GM15510 (cell line): ENCODE measurements around the gene LIMS2.

ENCODE experiments used
- POLR2A ChIP-seq: IDR thresholded peaks from 3 replicates; pipeline ENCODE4 v1.6.1; 2011; ENCODE audit warnings: borderline replicate concordance; ENCODE audit not compliant: insufficient read length; ENCODE audit errors: extremely low read depth

LIMS2 gene

DNA sequence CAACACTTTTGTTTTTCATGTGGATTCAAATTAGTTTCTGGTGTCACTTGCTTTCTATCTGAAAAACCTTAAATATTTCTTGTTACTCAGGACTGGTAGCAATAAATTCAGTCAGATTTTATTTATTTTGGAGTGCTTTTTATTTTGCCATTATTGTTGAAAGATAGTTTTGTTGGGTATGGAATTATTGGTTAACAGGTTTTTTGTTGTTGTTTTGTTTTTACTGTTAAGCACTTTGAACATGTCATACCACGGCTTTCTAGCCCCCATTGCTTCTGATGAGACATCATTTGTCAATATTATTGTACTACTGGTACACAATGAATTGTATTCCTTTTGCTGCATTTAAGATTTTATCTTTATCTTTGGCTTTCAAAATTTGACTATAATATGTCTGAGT is 13.1 kb upstream of the LIMS2 start:
- TF ChIP-seq POLR2A, result no peak

DNA sequence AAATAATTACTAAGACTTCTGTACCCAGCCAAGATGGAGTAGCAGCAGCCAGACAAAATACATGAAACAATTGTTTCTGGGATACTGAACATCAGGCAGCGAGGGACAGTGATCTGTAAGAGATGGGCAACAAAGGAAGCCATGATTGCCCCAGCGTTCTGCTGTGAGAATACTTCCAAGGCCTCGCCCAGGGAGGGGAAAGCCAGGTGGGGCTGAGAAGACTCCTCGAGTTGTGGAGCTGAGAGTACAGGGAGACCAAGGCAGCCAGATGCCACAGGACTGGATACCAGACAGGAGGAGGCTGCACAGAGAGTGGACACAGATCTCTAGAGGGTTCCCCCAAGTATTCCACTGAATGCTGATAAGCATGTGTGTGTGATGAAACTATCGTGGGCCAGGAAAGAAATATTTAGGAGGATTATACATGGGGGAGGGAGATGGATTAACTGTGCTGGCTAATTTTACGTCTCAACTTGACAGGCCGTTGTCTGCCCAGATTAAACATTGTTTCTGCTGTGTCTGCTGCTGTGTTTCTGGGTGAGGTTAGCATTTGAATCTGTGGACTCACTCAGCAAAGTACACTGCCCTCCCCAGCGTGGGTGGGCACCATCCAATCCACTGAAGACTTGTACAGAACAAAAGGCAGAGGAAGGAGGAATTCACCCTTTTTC is 10.2 kb upstream of the LIMS2 start:
- no peak for TF ChIP-seq POLR2A

DNA sequence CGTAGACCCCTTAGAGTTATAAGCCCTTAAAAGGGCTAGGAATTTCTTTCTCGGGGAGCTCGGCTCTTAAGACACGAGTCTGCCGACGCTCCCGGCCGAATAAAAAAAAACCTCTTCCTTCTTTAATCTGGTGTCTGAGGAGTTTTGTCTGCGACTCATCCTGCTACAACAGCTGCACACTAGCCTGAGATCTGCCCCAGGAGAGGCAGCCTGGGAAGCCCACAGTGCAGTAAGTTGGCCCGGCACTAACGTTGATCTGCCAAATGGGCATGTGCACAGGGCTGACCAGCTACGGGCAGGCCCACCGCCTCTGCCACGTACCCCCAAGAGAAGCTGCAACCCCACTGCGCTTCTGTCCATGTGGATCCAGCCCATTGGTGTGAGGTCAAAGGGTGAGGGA is 8.4 kb upstream of the LIMS2 start:
- TF ChIP-seq POLR2A, result no peak

DNA sequence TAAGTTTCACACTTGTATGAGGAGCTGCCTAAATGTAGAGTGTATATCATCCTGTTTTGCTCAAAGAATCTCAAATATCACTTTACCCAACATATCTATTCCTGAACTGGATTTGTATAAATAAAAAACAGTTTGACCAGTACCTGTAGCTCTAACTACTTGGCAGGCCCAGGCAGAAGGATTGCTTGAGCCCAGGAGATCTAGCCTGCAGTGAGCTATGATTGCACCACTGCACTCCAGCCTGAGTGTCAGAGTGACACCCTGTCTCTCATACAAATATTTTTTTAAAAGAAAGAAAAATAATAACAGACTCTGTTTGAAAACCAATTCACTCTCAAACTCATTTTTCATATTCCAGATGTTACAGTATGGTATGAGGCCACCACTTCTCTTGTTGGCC is 7.7 kb upstream of the LIMS2 start:
- TF ChIP-seq POLR2A, result no peak

DNA sequence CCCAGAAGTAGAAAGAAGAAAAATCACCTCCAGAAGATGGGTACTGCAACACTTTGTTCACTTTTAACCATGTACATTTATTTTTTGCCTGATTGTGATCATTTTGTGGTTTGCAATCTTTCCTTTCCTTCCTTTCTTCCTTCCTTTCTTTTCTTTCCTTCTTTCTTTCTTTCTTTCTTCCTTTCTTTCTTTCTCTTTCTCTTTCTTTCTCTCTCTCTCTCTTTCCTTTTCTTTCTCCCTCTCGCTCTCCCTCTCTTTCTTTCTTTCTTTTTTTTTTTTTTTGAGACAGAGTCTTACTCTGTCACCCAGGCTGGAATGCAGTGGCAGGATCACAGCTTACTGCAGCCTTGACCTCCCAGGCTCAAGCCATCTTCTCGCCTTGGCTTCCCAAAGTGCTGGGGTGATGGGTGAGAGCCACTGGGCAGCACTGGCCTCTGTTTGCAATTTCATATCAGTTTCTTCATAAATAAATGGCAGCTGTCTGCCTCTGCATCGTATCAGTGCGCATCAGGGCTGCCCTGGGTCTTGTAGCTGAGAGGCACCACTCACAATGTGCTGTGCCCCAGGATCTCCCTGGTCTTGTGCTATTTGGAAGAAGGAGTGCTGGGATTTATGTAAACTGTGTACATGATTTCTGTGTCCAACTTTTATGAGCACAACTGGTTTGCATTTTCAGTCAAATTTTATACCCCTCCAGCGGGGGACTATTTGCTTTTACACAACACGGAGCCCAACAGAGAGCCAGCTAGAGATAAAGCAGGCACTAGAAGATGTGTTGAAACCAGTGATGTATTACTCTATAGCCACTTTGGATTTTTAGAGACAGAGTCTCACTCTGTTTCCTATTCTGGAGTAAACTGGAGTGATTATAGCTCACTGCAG is 6.9 kb upstream of the LIMS2 start:
- TF ChIP-seq POLR2A, result no peak

DNA sequence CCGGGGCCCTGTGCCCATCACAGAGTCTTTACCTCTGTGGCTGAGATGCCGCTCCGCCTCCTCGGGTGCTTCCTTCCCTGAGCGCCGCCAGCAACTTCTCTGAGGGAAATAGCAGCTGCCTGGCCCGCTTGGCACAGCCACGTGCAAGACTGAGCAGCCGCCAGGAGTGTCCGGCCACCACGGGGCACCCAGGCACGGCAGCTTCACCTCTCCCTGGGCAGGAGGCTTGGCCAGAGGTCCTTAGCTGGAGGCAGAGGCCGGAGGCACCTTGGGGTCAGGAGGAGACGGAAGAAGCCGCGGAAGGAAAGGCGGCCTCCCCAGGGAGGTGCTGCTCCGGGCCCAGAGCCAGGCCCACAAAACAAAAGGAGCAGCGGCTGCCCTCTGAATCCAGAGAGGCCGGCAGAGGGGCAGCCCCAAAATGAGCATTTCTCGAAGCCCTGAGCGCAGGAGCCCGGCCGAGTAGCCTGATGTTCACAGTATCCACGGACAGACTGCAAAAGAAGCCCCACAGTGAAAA is 6.0 kb upstream of the LIMS2 start:
- TF ChIP-seq POLR2A, result no peak

DNA sequence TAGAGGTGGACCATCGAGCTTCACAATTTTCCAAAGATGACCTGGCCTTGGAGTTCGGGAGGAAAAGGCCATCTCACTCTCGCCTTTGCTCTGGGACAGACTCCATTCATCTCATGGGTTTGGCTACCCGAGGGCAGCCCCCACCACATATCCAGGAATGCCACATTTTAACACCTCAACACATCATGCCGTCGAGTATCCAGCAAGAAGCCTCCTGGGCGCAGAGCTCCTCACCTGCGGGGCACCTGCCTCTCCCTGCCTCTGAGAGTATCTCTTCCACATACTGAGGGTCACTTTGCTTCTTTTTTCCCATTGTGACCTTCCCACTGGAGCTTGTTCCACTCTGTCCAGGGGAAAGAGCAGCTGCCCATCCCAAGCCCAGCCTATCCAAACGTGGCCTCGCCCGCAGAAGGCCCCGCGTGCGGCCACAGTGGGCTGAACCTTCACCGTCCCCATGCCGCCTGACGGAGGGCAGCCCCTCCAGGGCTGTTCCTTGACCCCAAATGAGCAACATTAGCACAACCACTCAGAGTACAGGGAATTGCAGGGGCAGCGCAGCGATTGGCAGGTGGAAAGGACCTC is 5.5 kb upstream of the LIMS2 start:
- TF ChIP-seq POLR2A, result no peak

DNA sequence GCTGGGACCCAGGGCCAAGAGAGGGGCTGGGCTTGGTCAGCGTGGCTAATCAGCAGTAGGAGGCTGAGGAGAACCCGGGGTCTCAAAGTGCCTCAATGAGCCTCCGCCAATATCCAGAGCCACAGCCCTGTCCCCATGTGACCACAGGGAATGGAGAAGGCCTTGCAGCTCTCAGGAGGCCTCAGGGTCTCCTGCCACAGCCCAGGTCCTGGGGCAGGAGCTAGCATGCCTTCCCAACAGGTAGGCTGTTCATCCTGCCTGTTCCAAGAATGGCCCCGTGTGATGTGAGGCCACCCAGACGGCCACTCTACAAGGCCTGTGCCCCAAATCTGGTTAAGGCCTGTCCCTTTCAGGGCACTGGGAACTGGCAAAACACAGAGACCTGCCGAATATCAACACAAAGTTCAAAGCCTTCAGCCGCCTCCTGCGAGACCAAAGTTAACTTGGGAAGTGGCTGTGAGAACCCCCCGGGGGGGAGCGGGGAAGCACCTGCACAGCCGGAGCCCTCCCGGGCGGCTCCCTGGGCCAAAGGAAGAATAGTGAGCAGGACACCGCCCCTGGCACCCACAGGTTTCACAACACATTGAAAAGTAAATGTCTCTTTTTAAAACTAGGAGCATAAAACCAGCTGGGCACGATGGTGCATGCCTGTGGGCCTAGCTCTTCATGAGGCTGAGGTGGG is 4.5 kb upstream of the LIMS2 start:
- TF ChIP-seq POLR2A, result no peak

DNA sequence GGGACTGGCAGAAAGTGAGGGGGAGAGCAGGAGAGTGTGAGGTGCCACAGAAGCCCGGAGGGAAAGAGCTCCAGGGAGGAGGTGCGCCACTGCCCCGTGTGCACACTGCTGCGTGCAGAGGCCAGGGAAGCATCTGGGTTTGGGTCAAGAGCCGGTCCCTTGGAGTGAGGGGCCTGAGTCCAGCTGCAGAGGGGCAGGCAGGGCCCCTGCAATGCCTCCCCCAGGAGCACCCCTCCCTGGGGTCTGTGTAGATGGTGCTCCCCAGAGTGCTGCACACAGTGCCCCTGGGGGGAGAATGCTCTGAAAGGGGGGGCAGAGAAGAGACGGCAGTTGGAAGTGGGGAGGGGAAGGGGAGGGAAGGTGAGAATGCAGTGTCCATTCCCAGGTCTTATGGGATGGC is 3.7 kb upstream of the LIMS2 start:
- TF ChIP-seq POLR2A, result no peak

DNA sequence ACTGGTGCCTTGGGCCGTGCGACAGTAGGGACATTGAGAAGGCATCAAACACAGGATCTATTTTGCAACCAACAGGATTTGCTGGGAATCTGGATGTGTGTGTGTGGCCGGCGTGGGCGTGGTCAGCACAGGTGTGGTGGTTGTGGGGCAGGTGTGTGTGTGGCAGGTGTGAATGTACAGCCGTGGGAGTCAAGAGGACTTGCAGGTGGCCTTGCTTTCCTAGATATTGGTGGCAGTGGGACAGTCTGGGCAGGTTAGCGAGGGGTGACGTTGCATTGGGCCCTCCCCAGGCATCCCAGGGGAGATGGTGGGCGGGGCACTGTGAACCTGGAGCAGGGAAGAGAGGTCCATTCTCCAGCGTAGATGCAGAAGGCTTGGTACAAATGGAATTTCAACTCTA is 3.2 kb upstream of the LIMS2 start:
- TF ChIP-seq POLR2A, result no peak

DNA sequence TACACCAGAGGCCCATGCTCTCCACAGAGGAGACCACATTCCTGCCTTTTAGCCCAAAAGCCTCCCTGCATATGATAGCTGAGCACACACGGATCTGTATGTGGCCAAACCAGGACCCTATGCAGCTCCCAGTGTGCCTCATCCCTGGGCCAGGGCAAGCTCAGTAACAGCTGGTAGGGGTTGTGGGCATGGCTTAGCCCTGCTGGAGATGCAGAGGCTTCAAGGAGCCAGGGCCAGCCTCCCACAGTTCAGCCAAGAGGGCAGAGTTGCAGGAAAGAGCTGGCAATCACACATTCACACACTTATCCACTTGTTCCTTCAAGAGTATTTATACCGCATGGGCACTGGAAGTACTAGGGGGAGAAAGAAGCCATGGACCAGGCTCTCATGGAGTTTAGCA is 1.6 kb upstream of the LIMS2 start:
- no peak for TF ChIP-seq POLR2A

DNA sequence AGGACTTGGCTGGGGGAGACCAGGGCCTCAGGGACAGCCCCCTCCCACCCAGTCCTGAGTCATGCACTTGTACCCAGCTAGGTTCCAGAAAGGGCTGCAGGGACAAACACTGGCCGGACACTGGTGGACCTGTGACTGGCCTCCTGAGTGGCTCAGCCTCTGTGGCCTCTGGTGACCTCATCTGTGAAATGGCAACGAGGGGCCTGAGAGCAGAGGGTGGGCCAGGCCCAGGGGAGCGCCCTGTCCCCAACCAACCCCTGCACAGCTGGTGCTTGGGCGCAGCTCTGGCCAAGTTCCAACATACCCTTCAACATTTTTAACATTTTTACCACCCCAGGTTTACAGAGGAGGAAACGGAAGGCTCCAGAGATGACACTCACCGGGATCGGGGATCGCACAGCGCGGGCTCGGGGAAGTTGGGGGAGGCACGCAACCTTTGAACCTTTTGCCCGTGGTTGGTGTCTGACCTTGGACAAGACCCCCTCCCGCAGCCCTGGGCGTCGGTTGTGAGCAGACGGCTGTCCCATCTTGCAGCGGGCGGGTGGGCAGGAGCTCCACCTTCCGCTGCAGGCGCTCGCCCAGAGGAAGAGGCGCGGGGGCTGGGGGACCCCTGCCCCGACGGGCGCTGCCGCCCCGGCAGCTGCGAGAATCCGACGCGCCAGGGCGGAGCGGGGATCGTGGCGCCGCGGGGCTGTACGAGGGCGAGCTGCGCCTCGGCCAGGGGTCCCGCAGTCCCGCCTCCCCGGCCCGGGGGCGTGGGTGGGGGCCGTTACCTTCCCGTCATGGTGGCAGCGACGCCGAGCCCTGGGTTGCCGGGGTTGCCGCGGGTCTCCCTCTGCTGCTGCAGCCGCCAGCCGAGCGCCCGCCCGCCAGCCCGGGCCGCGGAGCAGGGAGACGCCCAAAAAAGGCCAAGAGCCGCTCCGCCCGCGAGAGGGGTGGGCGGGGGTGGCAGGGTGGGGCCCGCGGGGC is 805 bp downstream of the LIMS2 start:
- TF ChIP-seq POLR2A, result no peak

DNA sequence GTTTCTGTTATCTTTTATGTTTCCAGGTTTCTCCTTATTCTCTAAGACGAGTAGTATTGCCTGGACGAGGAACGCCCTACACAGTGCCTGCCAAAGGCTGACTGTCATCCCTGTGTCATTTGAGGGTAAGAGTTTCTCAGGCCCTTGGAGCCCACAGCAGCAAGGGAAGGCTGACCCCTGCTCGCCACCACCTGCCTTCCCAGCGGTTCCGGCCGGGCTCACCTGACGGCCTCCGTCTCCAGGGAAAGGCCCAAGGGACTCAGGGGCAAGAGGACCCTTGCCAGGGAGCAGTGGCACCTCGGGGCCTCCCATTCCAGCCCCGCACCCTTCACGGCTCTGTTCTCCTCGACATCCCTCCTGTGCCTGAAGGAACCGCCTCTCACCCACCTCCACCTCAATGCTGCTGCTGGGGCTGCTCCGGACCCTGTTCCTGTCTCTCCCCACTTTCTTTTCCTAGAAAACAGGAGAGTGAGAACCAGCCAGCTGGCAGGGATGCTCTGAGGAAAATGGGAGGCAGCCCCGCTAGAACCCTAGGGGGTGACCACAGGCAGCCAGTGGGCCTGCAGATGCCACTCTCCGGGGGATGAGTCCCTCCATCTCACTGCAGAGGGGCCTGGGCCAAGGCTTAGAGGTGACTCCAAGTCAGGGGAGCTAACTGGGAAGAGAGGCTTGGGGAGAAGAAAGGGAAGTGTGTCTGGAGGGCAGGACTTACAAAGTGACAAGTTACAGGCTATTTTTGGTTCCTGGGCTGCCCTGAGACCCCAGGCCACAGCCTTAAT is 1.9 kb downstream of the LIMS2 start:
- TF ChIP-seq POLR2A, result no peak
